ENCODE results near the gene LIMA1. TPM values are rescaled to one million over a fixed set of nuclear protein-coding genes. Genes with fewer than 3 reads are reported as not detected.

Gene LIMA1
- total RNA-seq, 3 donors from 2014 or later = 128 to 162 (median 156) TPM

- TF ChIP-seq CTCF (IDR thresholded peaks at IDR 0.05) = no peak
- peak; percentile 45 to 71 (median 64) for TF ChIP-seq POLR2AphosphoS5 (IDR thresholded peaks at IDR 0.05)
- intact Hi-C loops (cut with DNase I; ENCODE audit: low total_unique reads) = no loop called here
Observed at GRCh38 chr12:50246873-50247612, 36.3 kb downstream of the LIMA1 start.

GRCh38 chr12:50246197-50246865 lies 37.0 kb downstream of the LIMA1 start:
- H3K4me3 ChIP-seq = no peak overlapping the region
- no peaks in the 10 kb centered on the region for H3K9me3 ChIP-seq
- intact Hi-C loops (cut with DNase I; ENCODE audit: low total_unique reads) = no loop called here
- H3K27ac ChIP-seq = peak overlapping the region; percentile 60 to 85
- no peaks in the 10 kb centered on the region for H3K36me3 ChIP-seq
- no peak for TF ChIP-seq POLR2A (IDR thresholded peaks at IDR 0.05)
- TF ChIP-seq CTCF (IDR thresholded peaks at IDR 0.05) = no peak
- no peak for TF ChIP-seq POLR2AphosphoS5 (IDR thresholded peaks at IDR 0.05)
- no peaks in the 10 kb centered on the region for H3K27me3 ChIP-seq
- DNase-seq (ENCODE audit: low spot score in 2 of 2) = no peak
- no peaks in the 10 kb centered on the region for H3K4me1 ChIP-seq

More at GRCh38 chr12:50246873-50247612, 36.3 kb downstream of the LIMA1 start:
- Histone ChIP-seq H3K27ac (peak overlapping the region; percentile 60 to 85), H3K4me1 (no peaks in the 10 kb centered on the region), H3K4me3 (no peak overlapping the region), H3K9me3 (no peaks in the 10 kb centered on the region), H3K27me3 (no peaks in the 10 kb centered on the region), H3K36me3 (no peaks in the 10 kb centered on the region)
- DNase-seq (ENCODE audit: low spot score in 2 of 2) = no peak

GRCh38 chr12:50243507-50243906 lies 39.8 kb downstream of the LIMA1 start:
- H3K36me3 ChIP-seq = no peaks in the 10 kb centered on the region
- H3K4me3 ChIP-seq = no peak overlapping the region
- H3K27me3 ChIP-seq = no peaks in the 10 kb centered on the region
- TF ChIP-seq CTCF (IDR thresholded peaks at IDR 0.05) = no peak
- no peak for TF ChIP-seq POLR2A (IDR thresholded peaks at IDR 0.05)
- no peak for TF ChIP-seq POLR2AphosphoS5 (IDR thresholded peaks at IDR 0.05)
- intact Hi-C loops (cut with DNase I; ENCODE audit: low total_unique reads) = no loop called here
- no peaks in the 10 kb centered on the region for H3K9me3 ChIP-seq
- H3K27ac ChIP-seq = peak overlapping the region; percentile 80 to 90
- no peak for DNase-seq (ENCODE audit: low spot score in 2 of 2)
- H3K4me1 ChIP-seq = peaks cover 0 to 7% of the 10 kb centered on the region in 2 donors

GRCh38 chr12:50242751-50243191 lies 40.5 kb downstream of the LIMA1 start:
- Histone ChIP-seq H3K36me3 (no peaks in the 10 kb centered on the region), H3K9me3 (no peaks in the 10 kb centered on the region), H3K4me3 (no peak overlapping the region), H3K27ac (peak overlapping the region; percentile 80 to 90), H3K27me3 (no peaks in the 10 kb centered on the region), H3K4me1 (peaks cover 0 to 7% of the 10 kb centered on the region in 2 donors)
- TF ChIP-seq POLR2A (IDR thresholded peaks at IDR 0.05) = no peak
- TF ChIP-seq CTCF (IDR thresholded peaks at IDR 0.05) = no peak
- TF ChIP-seq POLR2AphosphoS5 (IDR thresholded peaks at IDR 0.05) = no peak
- intact Hi-C loops (cut with DNase I; ENCODE audit: low total_unique reads) = no loop called here
- no peak for DNase-seq (ENCODE audit: low spot score in 2 of 2)

GRCh38 chr12:50241178-50241577 lies 42.1 kb downstream of the LIMA1 start:
- Histone ChIP-seq H3K9me3 (no peaks in the 10 kb centered on the region), H3K36me3 (no peaks in the 10 kb centered on the region), H3K27me3 (no peaks in the 10 kb centered on the region), H3K4me1 (peaks cover 0 to 7% of the 10 kb centered on the region in 2 donors), H3K4me3 (no peak overlapping the region), H3K27ac (peak overlapping the region; percentile 75 to 77)
- no peak for DNase-seq (ENCODE audit: low spot score in 2 of 2)
- intact Hi-C loops (cut with DNase I; ENCODE audit: low total_unique reads) = no loop called here
- no peak for TF ChIP-seq POLR2AphosphoS5 (IDR thresholded peaks at IDR 0.05)
- no peak for TF ChIP-seq CTCF (IDR thresholded peaks at IDR 0.05)
- no peak for TF ChIP-seq POLR2A (IDR thresholded peaks at IDR 0.05)
